ENCODE results near the gene INKA2. TPM values are rescaled to one million over a fixed set of nuclear protein-coding genes. Genes with fewer than 3 reads are reported as not detected.

Gene INKA2
- total and polyA plus RNA-seq, 7 donors, result 1.2 to 5.4 (median 3.0) TPM

DNA sequence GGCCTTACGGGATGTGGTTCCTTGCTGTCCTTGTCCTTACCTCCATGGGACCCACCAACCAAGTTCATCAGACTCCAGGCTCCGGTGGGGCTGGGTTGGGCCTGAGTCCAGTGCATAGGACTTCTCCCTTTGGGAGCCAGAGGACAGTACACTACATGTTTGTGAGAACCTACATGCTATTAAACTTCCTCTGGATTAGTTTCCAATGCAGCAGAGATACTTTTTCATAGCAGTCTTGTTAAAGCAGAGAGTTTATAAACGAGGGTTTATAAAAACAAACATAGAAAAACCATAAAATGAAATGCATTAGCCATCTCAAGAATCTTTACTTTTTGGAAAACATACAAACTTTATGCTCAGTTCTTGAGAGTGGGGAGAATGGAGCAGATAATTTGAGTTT lies 33.4 kb downstream of the INKA2 start:
- 74 to 79% methylated on average over 3 of the region's 3 CpGs for WGBS, 2 donors
- intact Hi-C loops (cut with DNase I), result loop anchor here (5.0 kb wide), 1 partner anchor 199 kb away; no protein-coding TSS in a partner anchor

GRCh38 chr1:111704776-111705175 lies 34.4 kb downstream of the INKA2 start:
- H3K36me3 ChIP-seq, result peaks cover 18 to 100% (median 22%) of the 10 kb centered on the region in 4 donors
- TF ChIP-seq POLR2AphosphoS5 (IDR thresholded peaks at IDR 0.05), result no peak
- TF ChIP-seq EP300 (IDR thresholded peaks at IDR 0.05), result no peak
- TF ChIP-seq CTCF (IDR thresholded peaks at IDR 0.05), result no peak
- TF ChIP-seq POLR2A (IDR thresholded peaks at IDR 0.05), result no peak
- no peaks in the 10 kb centered on the region for H3K27me3 ChIP-seq
- no peaks in the 10 kb centered on the region for H3K9me3 ChIP-seq
- DNase-seq, result no peak
- intact Hi-C loops (cut with DNase I), result loop anchor here (5.0 kb wide), 1 partner anchor 197 kb away; no protein-coding TSS in a partner anchor
- H3K4me3 ChIP-seq, result no peak overlapping the region
- no peak overlapping the region for H3K27ac ChIP-seq
- H3K4me1 ChIP-seq, result peaks cover 0 to 16% (median 13%) of the 10 kb centered on the region in 4 donors

More for the DNA sequence above, 33.4 kb downstream of the INKA2 start:
- peaks cover 0 to 19% (median 14%) of the 10 kb centered on the region in 4 donors for H3K4me1 ChIP-seq
- peaks cover 8 to 98% (median 12%) of the 10 kb centered on the region in 4 donors for H3K36me3 ChIP-seq
- H3K4me3 ChIP-seq, result no peak overlapping the region
- no peak for DNase-seq
- H3K27me3 ChIP-seq, result no peaks in the 10 kb centered on the region
- H3K27ac ChIP-seq, result no peak overlapping the region
- no peaks in the 10 kb centered on the region for H3K9me3 ChIP-seq
- TF ChIP-seq EP300 (IDR thresholded peaks at IDR 0.05) (no peak), POLR2A (IDR thresholded peaks at IDR 0.05) (no peak), CTCF (IDR thresholded peaks at IDR 0.05) (no peak), POLR2AphosphoS5 (IDR thresholded peaks at IDR 0.05) (no peak)

GRCh38 chr1:111704240-111704639 lies 35.0 kb downstream of the INKA2 start:
- DNase-seq, result no peak
- no peaks in the 10 kb centered on the region for H3K27me3 ChIP-seq
- H3K27ac ChIP-seq, result no peak overlapping the region
- H3K4me1 ChIP-seq, result peaks cover 0 to 12% (median 9%) of the 10 kb centered on the region in 4 donors
- TF ChIP-seq EP300 (IDR thresholded peaks at IDR 0.05), result no peak
- TF ChIP-seq CTCF (IDR thresholded peaks at IDR 0.05), result no peak
- no peak for TF ChIP-seq POLR2AphosphoS5 (IDR thresholded peaks at IDR 0.05)
- no peak for TF ChIP-seq POLR2A (IDR thresholded peaks at IDR 0.05)
- WGBS, 2 donors, result 89% methylated on average over 2 of the region's 2 CpGs
- H3K4me3 ChIP-seq, result no peak overlapping the region
- no peaks in the 10 kb centered on the region for H3K9me3 ChIP-seq
- peaks cover 23 to 100% (median 26%) of the 10 kb centered on the region in 4 donors for H3K36me3 ChIP-seq
- intact Hi-C loops (cut with DNase I), result no loop called here

GRCh38 chr1:111702504-111703050 lies 36.6 kb downstream of the INKA2 start:
- WGBS, 2 donors, result 91 to 96% methylated on average over 5 of the region's 5 CpGs
- intact Hi-C loops (cut with DNase I), result no loop called here
- no peaks in the 10 kb centered on the region for H3K27me3 ChIP-seq
- H3K4me3 ChIP-seq, result no peak overlapping the region
- H3K4me1 ChIP-seq, result peaks cover 0 to 9% (median 4%) of the 10 kb centered on the region in 4 donors
- H3K27ac ChIP-seq, result no peak overlapping the region
- TF ChIP-seq EP300 (IDR thresholded peaks at IDR 0.05) (no peak), POLR2AphosphoS5 (IDR thresholded peaks at IDR 0.05) (no peak), POLR2A (IDR thresholded peaks at IDR 0.05) (no peak), CTCF (IDR thresholded peaks at IDR 0.05) (no peak)
- no peak for DNase-seq
- H3K36me3 ChIP-seq, result peaks cover 24 to 100% (median 37%) of the 10 kb centered on the region in 4 donors
- no peaks in the 10 kb centered on the region for H3K9me3 ChIP-seq

GRCh38 chr1:111699268-111699667 lies 39.9 kb downstream of the INKA2 start:
- intact Hi-C loops (cut with DNase I), result no loop called here
- Histone ChIP-seq H3K36me3 (peaks cover 17 to 92% (median 36%) of the 10 kb centered on the region in 4 donors), H3K4me3 (no peak overlapping the region), H3K4me1 (peaks cover 0 to 7% (median 0%) of the 10 kb centered on the region in 4 donors), H3K27ac (no peak overlapping the region), H3K27me3 (no peaks in the 10 kb centered on the region), H3K9me3 (no peaks in the 10 kb centered on the region)
- DNase-seq, result no peak
- TF ChIP-seq CTCF (IDR thresholded peaks at IDR 0.05) (no peak), POLR2AphosphoS5 (IDR thresholded peaks at IDR 0.05) (no peak), EP300 (IDR thresholded peaks at IDR 0.05) (no peak), POLR2A (IDR thresholded peaks at IDR 0.05) (no peak)
